Measurements from ENCODE around the gene NTSR1.

- TF ChIP-seq, protein P1, sequence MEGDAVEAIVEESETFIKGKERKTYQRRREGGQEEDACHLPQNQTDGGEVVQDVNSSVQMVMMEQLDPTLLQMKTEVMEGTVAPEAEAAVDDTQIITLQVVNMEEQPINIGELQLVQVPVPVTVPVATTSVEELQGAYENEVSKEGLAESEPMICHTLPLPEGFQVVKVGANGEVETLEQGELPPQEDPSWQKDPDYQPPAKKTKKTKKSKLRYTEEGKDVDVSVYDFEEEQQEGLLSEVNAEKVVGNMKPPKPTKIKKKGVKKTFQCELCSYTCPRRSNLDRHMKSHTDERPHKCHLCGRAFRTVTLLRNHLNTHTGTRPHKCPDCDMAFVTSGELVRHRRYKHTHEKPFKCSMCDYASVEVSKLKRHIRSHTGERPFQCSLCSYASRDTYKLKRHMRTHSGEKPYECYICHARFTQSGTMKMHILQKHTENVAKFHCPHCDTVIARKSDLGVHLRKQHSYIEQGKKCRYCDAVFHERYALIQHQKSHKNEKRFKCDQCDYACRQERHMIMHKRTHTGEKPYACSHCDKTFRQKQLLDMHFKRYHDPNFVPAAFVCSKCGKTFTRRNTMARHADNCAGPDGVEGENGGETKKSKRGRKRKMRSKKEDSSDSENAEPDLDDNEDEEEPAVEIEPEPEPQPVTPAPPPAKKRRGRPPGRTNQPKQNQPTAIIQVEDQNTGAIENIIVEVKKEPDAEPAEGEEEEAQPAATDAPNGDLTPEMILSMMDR (IDR thresholded peaks at IDR 0.05): no peak
- TF ChIP-seq POLR2A (IDR thresholded peaks at IDR 0.05) (no peak), EP300 (IDR thresholded peaks at IDR 0.05) (no peak), POLR2AphosphoS5 (IDR thresholded peaks at IDR 0.05) (no peak)
Observed at GRCh38 chr20:62734326-62734725, 25.7 kb downstream of the NTSR1 start.
